ENCODE data around the gene USP24.

DNA sequence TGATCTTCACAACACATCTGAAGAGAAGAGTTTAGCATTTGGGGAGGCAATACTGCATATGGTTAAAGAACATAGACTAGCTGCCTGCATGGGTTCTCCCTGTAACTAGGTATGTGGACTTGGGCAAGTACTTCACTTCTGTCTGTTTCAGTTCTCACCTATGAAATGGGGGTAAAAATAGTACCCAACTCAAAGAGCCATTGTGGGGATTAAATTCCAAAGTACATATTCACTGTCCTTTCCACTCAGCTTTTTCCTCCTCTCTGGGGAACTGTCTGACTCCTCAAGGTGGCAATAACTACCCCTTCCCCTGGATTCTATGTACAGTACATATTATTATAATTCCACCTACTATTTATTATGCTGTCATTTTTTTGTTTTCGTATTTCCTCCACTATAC is 44.7 kb downstream of the USP24 start:
- TF ChIP-seq, protein P1, sequence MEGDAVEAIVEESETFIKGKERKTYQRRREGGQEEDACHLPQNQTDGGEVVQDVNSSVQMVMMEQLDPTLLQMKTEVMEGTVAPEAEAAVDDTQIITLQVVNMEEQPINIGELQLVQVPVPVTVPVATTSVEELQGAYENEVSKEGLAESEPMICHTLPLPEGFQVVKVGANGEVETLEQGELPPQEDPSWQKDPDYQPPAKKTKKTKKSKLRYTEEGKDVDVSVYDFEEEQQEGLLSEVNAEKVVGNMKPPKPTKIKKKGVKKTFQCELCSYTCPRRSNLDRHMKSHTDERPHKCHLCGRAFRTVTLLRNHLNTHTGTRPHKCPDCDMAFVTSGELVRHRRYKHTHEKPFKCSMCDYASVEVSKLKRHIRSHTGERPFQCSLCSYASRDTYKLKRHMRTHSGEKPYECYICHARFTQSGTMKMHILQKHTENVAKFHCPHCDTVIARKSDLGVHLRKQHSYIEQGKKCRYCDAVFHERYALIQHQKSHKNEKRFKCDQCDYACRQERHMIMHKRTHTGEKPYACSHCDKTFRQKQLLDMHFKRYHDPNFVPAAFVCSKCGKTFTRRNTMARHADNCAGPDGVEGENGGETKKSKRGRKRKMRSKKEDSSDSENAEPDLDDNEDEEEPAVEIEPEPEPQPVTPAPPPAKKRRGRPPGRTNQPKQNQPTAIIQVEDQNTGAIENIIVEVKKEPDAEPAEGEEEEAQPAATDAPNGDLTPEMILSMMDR (IDR thresholded peaks at IDR 0.05), result no peak
- no peak for TF ChIP-seq POLR2A (IDR thresholded peaks at IDR 0.05)
